HL-60/S4 treated with retinoic acid at 250 ng/mL for 4 days and 3 days (cell line): ENCODE results near the gene NTPCR.

Experiments
- in situ Hi-C: fragments of 300-500 bp; cut with MboI; formaldehyde crosslinking; loops from 2 replicates; pipeline ENCODE4 v1.7.0; 2022; ENCODE audit warnings: low sequenced_read_pairs

The NTPCR gene

DNA sequence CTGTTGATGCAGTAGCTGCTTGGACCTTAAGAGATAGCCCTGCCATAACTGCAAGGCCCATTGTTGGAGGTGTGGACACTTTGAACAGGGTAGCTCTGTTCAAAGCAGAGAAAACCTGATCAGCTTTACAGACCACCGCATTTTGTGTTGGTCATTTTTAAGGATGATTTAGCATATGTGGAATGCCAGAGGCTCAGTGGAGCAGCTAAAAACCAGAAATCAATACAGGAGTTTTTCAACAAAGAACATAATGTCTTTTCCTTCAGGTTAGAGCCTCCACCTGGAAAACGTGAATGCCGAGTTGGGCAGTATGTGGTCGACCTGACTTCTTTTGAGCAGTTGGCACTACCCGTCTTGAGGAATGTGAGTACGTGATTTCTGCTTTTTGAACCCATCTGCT is 5.7 kb downstream of the NTPCR start:
- in situ Hi-C loops = no loop called here

DNA sequence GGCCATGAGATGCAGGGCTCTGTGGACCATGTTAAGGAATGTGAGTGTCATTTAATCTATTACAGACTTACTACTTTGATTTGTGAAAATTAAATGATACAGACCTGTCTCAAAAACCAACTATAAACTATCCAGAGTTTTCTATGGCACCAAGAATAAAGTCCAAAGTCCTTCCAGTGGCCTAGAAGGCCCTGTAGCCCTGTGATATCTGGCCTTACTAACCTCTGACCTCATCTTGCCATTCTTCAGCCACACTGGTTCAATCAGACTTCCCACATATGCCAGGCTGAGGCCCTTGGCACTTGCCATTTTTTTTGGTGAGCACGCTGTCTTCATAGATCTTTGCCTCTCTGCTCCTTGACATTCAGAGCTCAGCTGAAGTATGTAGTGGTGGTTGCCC is 7.7 kb downstream of the NTPCR start:
- in situ Hi-C loops = no loop called here

DNA sequence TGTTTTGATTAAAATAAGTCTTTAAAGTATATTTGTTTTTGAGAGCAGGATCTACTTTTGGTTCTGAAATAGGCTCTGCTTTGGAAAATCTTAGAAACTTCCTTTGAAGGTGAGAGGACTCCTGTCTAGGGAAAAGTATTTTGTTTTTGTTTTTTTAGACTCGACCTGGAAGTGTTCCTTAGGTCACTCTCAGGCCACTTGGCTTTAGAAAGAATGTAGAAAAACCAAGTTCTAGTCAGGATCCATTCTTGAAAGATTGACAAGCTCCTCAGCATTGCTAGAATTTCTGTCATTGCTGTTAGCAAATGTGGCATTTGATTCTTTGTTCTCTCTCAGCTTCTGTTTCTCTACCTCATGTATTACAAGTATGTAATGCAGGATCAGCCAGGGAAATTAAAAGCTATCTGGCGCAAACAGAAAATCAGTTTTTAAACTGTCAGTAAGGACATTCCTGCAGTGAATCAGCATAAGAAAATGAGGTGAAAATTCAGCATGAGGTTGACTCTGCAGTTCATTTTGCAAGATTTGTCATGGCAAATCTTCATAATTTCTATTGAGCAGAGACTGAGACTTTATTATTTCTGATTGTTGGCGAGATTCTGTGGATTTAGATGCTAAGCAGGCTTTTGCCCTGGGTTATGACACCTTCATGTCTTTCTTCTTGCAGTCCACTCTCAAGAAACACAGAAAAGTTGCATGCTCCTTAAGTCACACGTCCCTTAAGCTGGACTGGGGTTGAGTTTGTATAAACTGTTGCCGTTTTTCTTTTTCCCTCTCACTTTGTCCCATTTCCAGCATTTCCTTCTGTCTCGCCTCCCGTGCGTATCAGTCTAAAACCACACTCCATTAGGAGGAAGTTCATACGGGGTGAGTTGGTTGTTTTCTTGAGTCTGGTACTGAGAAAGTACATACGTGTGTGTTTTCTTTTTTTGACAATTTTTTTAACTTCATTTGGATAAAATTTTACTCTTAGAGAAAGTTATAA is 12.6 kb downstream of the NTPCR start:
- in situ Hi-C loops = no loop called here

DNA sequence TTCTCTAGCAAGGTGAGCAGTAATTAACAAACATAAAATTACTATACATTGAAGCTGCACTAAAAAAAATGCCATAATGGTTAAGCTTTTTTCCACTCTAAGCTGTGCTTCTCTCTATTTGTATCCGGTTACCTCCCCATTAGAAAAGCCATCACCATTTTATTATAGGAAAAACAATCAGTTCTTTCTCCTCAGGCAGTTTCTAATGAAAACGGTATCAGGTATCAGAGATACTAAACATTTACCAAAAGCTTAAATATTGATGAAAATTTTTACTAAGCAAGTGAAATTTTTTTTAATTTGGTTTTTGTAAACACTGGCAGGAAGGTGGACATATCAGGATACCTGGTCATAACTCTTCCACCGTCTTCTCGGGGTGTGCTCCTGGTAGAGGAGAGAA is 14.2 kb downstream of the NTPCR start:
- in situ Hi-C loops = no loop called here

DNA sequence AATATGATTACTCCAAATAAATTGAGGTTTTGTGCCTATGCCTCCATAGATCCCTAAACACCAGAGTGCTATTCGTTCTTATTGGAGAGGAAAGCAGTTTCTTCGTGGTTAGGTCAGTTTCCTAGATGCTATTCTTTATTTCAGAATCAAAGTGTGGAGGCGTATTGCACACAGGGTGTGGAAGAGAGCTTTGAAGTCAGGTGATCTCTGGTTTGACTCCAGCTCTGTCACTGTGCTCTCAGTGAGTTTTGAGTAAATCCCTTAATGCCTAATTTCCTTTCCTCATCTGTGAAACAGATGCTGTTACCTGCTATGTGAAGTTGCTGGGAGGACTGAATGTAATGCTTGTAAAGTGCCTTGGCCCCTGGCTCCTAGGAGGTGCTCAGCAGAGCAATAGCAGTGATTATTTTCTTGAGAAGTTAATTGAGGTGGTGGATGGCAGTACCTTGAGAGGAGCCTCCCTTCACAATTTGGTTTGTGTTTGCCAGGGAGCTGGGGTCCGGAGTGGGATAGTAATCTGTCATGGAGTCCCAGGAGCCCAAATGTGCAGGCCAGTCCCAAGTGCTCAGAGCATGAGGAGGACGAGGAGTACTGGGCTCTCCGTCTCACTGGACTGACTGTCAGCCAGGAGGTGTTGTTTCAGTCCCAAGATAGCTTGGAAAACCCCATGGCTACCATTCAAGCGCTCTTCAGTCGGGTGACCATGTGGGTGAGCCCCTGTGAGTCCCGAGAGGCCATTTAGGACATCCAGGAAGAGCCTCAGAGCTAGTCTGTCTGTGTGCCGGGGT is 14.9 kb downstream of the NTPCR start:
- in situ Hi-C loops = no loop called here

DNA sequence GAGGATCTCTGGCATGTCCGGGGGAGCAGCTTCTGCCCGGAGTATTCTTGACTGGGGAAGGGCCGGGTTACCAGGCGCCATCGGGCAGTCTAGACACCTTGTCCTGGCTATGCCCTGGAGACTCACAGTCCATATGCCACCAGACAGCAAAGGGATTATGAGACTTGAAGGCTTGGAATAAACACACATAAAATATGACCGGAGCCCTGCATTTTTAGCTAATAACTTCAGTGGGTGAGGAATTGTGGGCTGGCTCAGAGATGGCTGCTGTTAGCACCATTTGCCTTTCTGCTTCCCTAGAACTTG is 15.5 kb downstream of the NTPCR start:
- in situ Hi-C loops = no loop called here

DNA sequence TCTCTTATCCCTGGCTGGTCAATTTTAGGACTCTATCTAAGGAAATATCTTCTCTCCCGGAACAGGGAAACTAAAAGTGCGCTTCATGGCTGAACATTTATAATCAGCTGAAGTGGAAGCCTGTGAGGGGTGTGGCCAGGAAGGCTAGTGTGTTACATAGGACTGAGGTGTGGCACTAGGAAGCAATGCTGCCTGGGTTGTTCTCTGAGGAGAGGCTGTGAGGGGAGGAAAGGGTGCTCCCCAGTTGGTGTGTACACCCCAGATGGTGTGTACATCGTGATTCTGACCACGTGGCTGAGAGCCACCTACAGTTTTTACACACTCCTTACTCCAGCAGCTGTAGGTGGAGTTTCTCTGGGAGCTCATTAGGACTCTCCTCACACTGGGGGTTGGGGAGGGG is 16.3 kb downstream of the NTPCR start:
- in situ Hi-C loops = no loop called here

DNA sequence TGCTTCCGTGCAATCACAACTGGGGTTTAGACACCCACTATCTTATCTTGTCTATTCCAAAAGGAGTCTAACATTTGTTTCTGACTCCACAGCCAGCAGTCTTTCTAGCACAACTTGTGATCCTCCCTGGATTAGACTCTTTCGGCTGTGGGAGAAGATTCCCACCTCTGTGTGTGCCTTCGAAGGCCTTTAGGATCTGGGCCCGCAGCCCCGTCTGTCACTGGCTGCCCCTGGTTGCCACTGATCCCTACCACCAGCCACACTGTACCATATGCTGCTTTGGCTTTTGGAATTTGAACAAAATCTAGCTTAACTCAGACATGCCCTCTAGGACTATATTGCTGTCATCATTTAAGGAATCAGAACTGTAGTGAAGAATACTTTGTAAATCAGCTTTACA is 18.0 kb downstream of the NTPCR start:
- in situ Hi-C loops = no loop called here

DNA sequence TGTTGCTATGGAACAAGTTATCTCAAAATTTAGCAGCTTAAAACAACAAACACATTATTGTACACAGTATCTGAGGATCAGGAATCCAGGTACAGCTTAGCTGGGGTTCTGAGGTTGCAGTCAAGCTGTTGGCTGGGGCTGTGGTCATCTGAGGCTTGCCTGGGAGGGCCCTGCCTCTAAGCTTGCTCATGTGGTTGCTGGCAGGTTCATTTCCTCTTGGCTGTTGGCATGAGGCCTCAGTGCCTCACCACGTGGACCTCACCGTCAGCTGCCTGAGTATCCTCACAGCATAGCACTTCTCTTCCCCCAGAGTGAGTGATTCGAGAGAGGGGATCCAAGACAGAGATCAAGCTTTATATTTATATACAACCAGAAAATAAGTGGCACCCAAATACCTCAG is 18.6 kb downstream of the NTPCR start:
- in situ Hi-C loops = no loop called here

DNA sequence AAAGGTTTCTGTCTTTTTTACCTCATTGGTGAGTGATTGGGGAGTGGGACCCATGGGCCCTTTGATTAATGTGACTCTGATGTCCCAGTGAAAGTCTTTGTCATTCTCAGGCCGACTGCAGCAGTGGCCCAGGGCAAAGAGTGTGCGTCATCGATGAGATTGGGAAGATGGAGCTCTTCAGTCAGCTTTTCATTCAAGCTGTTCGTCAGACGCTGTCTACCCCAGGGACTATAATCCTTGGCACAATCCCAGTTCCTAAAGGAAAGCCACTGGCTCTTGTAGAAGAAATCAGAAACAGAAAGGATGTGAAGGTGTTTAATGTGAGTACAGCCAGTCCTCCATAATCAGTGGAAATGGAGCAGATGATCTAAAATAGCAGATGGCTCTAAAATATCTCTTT is 19.4 kb downstream of the NTPCR start:
- in situ Hi-C loops = no loop called here

DNA sequence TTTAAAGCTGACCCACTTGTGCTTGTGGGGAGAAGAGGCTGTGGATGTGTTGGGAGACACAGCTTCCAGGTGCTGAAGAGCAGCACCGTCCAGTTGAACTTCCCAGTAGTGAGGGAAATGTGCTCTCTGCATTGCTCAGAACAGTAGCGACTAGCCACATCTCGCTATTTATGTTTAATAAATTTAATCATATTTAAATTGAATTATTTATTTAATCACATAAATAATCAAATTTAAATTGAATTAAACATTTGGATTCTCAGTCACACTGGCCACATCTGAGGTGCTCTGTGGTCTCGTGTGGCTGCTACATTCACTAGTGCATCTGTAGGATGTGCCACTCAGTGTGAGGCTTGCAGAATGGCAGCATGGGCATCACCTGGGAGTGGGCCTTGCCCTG is 20.1 kb downstream of the NTPCR start:
- in situ Hi-C loops = no loop called here

DNA sequence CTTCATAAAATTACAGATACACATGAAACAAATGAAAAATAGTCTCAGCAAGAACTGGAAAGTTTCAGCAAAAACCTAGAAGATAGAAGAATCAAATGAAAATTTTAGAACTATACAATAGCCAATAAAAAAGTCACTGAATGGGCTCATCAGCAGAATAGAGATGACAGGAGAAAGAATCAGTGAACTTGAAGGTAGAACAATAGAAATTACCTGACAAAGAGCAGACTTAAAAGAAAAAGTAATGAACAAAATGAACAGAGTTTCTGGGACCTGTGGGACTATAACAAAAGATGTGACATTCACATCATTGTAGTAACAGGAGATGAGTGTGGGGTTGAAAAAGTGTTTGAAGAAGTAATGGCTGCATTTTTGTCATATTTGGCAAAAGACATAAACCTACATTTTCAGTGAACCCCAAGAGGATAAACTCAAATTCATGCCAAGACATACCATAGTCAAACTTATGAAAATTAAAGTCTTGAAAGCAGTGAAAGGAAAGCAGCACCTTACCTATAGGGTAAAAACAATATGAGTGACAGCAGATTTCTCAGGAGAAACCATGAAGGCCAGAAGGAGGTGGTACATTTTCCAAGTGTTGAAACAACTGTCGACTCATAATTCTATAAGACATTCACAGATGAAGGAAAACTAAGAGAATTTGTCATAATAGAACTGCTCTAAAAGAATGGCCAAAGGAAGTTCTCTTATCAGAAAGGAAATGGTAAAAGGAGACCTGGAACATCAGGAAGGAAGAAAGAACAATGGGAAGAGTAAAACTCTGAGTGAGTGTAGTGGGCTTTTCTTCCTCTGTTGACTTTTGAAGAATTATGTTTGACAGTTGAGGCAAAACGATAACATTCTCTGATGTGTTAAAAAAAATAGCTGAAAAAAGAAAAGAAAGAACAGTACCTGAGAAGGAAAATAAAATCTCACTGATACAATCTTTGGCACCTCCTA is 23.5 kb downstream of the NTPCR start:
- in situ Hi-C loops = no loop called here

DNA sequence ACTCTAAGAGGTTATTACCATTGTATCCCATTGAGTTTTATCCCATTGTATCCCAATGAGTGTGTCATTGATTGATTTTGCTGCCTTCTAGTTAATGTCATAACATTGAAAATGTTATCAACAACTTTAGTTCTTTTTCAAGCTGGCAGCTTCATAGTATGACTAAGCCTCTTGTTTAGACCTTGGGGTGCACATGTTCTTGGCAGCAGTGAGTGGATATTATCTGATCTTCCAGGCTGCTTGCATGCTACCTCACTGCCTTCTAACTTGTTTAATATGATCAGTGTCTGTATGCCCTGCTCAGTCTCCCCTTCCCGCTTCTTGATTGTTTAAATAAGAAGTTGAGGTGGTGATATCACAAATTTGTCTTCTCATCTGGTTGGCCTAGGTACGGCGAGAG is 24.6 kb downstream of the NTPCR start:
- in situ Hi-C loops = no loop called here

DNA sequence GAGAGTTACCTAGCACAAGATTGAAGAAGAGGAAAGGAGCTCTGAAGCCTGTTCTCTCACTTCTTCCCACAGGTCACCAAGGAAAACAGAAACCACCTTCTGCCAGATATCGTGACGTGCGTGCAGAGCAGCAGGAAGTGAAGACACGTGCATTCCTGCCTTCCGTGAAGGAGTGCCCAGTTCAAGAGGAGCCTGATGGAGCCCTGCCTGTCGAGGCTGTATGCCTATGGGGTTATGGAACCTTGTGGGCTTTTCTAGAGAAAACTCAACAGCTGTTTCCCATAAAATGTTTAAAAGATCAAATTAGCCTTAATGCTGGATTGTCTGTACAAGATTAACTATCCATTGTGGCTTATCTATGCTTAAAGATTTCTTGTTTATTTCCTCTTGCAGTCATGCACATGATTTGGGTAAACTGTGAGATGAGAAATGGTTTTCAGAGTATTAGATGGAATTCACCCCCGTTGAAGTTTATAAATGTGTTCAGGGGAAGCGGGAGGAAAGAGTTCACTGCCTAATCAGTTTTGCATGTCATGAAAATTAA is 27.8 kb downstream of the NTPCR start:
- in situ Hi-C loops = no loop called here

DNA sequence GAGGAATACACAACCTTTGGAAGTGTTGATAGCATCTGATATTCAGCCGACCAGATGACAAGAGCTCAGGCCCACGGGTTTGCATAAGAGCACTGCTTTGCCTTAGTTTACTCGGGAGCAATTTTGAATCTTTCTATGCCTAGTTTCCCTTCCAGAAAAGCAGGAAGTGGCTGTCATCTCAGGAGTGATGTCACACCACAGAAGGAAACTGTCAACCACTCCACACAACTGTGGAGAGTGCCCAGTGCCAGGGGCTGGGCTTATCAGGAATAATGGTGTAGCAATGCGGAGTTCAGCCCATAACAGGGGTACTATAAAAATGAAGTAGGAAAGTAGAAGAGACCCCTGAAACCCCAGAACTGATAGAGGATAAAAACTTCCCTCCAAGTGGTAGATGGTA is 28.4 kb downstream of the NTPCR start:
- in situ Hi-C loops = no loop called here

DNA sequence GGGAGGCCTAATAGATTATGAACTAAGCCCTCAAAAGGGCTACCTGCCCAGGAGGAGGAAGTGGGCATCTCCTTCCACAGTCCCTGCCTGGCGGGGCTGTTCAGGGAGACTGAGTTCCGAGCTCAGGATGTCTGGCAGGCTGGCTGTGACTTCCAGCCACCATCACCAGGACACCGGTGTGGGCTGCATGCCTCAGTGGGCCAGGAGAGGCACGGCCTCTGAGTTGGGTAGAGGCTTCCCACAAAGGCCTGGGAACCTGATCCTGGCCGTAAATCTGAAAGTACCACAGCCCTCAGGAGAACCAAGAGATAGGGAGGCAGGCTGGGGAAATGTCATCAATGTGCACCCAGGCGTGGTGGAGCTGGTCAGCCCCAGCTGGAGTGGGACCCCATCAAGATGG is 29.1 kb downstream of the NTPCR start:
- in situ Hi-C loops = no loop called here

DNA sequence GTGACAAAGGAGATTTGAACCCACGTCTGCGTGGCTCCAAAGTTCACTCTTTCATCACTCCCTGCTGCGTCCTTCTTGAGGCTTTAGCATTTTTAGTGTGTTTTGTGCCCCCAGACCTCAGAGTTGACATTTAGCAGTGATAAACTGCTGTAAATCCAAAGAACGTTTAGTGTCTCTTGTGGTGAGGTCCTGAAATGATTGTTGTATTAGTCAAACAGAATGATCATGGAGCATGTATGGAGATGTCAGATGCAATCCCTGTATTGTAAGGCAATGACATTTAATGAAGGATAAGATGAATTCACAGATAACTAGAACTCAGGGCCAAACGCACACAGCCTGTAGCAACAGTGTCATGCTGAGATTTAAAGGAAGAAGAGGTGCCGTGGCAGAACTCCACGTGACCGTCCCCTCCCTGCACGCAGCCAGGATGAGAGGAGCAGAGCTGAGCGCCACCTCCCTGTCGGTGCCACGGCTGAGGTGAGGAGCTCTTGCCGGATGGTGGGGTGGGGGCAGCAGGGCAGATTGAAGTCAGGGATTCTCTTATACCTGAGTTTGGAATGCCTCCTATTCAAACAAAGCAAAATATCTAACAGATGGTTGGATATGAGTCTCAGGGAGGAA is 30.1 kb downstream of the NTPCR start:
- in situ Hi-C loops = no loop called here

DNA sequence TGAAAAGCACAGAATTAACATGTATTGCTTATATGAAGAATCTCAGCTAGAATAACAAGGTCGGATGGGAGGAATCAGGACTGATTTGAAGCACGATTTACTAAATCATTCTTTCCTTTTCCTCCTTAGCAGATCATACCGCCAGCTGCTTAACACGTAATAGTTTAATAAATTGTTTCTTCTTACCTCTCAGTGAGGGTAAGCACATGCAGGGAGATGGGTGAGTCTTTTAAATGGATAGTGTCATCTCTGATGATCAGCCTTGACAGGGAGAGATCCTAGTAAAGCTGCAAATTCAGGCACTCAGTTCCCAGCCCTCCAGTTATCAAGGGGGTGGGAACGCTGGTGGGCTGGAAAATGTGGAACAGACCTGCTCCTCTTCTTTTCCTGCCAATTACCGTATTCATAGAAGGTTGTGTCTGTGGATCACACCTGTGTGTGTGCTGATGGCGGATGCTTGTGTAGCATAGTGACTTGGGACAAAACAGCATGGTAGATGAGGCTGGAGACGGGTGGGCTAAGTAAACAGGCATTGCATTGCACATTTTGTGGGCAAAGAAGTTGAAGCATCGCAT is 30.7 kb downstream of the NTPCR start:
- in situ Hi-C loops = no loop called here

DNA sequence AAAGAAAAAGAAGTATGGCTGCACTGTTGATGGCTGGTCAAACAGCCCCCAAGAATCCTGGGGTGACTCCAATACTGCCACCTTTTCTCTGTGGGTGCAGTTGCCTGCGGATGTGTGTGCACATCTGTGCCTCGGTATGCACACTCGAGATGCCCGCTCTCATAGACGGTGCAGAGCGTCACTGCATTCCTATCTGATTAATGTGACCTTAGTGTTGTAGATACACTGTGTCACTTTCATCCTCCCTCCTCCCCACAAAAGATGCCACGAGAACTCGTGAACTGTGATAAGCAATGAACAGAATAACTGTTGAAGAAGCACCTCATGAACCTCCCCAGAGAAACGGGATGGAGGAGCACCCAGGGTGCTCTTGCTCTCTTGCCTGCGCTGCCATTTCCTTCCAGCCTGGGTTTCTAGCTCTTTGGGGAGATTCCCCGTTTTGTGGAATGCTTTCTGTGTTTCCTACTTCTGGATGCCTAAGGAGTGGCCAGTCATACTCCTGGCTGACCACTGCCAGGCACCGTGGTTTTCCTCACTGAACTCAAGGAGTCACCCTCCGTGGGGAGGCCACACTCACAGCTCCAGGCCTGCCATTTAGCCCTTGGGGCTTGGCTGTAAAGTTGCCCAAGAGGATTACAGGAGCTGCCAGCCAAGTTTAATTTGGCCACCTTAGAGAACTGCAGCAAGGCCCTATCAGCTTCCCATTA is 32.0 kb downstream of the NTPCR start:
- in situ Hi-C loops = no loop called here
